ENCODE data around the gene TAF4B. TPM values are rescaled to one million over a fixed set of nuclear protein-coding genes. Genes with fewer than 3 reads are reported as not detected.

Gene TAF4B
- total and polyA plus RNA-seq, 9 donors = 5.0 to 19.1 (median 7.8) TPM

- no peak for DNase-seq
- no peaks in the 10 kb centered on the region for H3K4me1 ChIP-seq (ENCODE audit: insufficient read depth)
- intact Hi-C loops (cut with DNase I) = no loop called here
- H3K27me3 ChIP-seq = no peaks in the 10 kb centered on the region
- WGBS, 3 donors = 95 to 100% (median 100%) methylated on average over 1 of the region's 1 CpG
- H3K9me3 ChIP-seq = no peaks in the 10 kb centered on the region
- no peaks in the 10 kb centered on the region for H3K36me3 ChIP-seq
- H3K4me3 ChIP-seq = no peak overlapping the region
- H3K27ac ChIP-seq = no peak overlapping the region
- TF ChIP-seq POLR2A (IDR thresholded peaks at IDR 0.05) = no peak
- no peak for TF ChIP-seq EP300 (IDR thresholded peaks at IDR 0.05)
- no peak for TF ChIP-seq CTCF (IDR thresholded peaks at IDR 0.05)
Observed at GRCh38 chr18:26332991-26333390, 106.7 kb downstream of the TAF4B start.

- no peak for DNase-seq
- H3K9me3 ChIP-seq = no peaks in the 10 kb centered on the region
- intact Hi-C loops (cut with DNase I) = no loop called here
- H3K4me1 ChIP-seq (ENCODE audit: insufficient read depth) = no peaks in the 10 kb centered on the region
- no peak overlapping the region for H3K27ac ChIP-seq
- no peaks in the 10 kb centered on the region for H3K27me3 ChIP-seq
- TF ChIP-seq EP300 (IDR thresholded peaks at IDR 0.05) (no peak), CTCF (IDR thresholded peaks at IDR 0.05) (no peak), POLR2A (IDR thresholded peaks at IDR 0.05) (no peak)
- H3K36me3 ChIP-seq = no peaks in the 10 kb centered on the region
- H3K4me3 ChIP-seq = no peak overlapping the region
- 38 to 40% (median 39%) methylated on average over 2 of the region's 2 CpGs for WGBS, 3 donors
Observed at GRCh38 chr18:26335156-26335555, 108.9 kb downstream of the TAF4B start.

GRCh38 chr18:26335571-26336487 lies 109.6 kb downstream of the TAF4B start:
- no peaks in the 10 kb centered on the region for H3K27me3 ChIP-seq
- no peak overlapping the region for H3K4me3 ChIP-seq
- H3K36me3 ChIP-seq = no peaks in the 10 kb centered on the region
- H3K9me3 ChIP-seq = no peaks in the 10 kb centered on the region
- intact Hi-C loops (cut with DNase I) = no loop called here
- WGBS, 3 donors = 28 to 35% (median 29%) methylated on average over 4 of the region's 4 CpGs
- H3K27ac ChIP-seq = no peak overlapping the region
- H3K4me1 ChIP-seq (ENCODE audit: insufficient read depth) = no peaks in the 10 kb centered on the region
- TF ChIP-seq EP300 (IDR thresholded peaks at IDR 0.05) = no peak
- TF ChIP-seq CTCF (IDR thresholded peaks at IDR 0.05) = no peak
- no peak for DNase-seq

- H3K27me3 ChIP-seq = no peaks in the 10 kb centered on the region
- H3K36me3 ChIP-seq = no peaks in the 10 kb centered on the region
- TF ChIP-seq CTCF (IDR thresholded peaks at IDR 0.05) = no peak
- no peak for TF ChIP-seq EP300 (IDR thresholded peaks at IDR 0.05)
- TF ChIP-seq POLR2A (IDR thresholded peaks at IDR 0.05) = no peak
- no peak overlapping the region for H3K4me3 ChIP-seq
- DNase-seq = no peak
- no peaks in the 10 kb centered on the region for H3K9me3 ChIP-seq
- 34 to 58% (median 55%) methylated on average over 1 of the region's 1 CpG for WGBS, 3 donors
- H3K27ac ChIP-seq = no peak overlapping the region
- intact Hi-C loops (cut with DNase I) = no loop called here
- H3K4me1 ChIP-seq (ENCODE audit: insufficient read depth) = no peaks in the 10 kb centered on the region
Observed at GRCh38 chr18:26336572-26336971, 110.3 kb downstream of the TAF4B start.

Measured in ovary (tissue), 9 donors.